ENCODE measurements around the gene RNH1.

Gene RNH1

DNA sequence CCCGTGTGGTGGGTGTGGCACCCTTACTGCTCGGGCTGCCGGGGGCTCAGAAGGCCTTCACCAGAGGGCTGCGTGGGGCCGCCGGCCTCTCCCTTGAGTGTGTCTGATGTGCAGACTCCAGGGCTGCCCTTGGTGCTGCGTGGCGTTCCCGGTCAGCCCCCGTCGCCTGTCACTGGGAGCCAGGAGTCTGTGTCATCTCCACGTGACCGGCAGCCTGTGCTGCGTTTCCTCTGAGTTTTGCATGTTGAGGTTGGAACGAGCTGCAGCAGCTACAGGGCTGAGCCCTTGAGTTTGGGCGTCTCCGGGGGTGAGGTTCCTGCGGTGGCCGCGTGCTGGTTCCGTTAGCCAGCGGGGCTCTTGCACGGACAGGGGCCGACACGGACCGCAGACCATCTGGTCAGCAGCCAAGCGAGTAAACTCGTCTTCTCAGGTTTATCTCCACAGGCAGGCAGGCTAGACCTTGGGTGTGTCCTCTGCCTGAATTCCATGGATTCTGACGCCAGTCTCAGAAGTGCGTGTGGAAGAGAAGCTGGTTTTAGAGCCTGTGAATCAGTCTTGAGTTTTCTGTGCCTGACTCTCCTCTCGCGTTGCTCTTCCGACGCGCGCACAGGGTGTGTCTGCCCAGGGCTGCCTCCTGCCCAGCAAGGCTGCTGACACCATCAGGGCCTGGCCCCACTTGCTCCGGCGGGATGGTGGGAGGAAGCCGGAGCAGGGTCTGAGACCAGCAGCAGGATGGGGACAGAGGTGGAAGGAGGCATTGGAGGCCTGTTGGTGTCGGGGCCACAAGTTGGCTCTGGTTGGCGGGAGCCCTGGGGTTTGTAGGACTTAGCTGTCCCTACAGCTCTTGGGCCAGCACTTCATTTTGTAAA is 46.5 kb downstream of the RNH1 start:
- no peak overlapping the region for H3K4me3 ChIP-seq (ENCODE audit: low read depth, low read length)

DNA sequence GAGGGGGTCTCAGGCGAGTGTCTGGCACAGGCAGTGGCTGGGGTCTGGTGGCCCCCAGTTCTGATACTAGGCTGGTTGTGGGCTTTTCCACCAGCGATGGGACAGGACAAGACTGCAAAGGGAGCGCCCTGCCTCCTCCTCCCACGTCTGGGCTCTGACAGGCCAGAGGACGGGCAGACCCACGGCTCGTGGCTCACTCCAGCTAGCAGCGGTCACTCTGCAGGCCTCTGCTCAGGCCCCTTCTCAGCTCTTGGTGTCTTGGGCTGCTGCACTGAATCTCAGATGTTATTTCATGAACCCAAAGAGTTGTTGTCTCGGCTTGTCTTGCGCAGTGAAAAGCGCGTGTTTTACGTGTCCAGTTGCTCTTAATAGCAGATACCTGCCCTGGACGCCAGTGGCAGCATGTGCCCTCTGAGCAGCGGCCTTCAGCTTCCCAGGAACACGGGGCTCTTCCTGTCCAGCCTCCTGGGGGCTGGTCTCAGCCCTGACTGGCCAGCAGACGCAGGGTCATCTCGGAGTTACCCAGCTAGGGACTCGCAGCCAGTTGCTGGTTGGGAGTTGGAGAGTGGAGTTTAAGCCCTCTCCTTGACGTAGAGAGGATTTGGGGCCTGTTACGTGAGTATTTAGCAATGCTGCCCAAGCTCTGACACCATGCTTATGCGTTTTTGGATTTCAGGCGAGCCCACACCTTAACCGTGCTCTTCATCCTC is 47.4 kb downstream of the RNH1 start:
- H3K4me3 ChIP-seq (ENCODE audit: low read depth, low read length), result no peak overlapping the region

DNA sequence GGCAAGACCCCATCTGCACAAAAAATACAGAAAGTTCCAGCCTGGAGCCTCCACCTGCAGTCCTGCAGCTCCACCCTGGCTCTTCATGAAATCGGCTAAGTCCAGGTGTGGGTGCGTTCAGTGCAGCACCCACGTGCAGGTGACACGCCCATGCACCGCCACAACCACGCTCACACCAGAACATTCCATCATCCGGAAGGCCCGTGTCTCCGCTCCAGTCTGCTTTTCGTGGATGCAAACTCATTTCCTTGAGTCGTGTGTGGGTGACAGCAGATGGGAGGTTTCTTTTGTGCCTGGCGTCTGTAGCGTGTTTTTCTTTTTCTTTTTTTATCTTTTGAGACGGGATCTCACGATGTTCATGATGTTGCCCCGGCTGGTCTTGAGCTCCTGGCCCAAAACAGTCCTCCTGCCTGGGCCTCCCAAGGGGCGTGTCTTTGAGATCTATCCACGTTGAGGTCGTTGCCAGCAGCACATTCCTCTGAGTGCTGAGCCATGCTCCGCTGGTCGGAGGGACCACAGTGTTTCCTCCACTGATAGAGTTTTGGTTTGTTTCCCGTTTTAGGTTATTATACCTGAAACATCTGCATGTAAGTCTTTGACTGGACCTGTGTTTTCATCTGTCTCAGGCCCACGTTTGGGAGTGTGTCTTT is 49.8 kb downstream of the RNH1 start:
- no peak overlapping the region for H3K4me3 ChIP-seq (ENCODE audit: low read depth, low read length)

DNA sequence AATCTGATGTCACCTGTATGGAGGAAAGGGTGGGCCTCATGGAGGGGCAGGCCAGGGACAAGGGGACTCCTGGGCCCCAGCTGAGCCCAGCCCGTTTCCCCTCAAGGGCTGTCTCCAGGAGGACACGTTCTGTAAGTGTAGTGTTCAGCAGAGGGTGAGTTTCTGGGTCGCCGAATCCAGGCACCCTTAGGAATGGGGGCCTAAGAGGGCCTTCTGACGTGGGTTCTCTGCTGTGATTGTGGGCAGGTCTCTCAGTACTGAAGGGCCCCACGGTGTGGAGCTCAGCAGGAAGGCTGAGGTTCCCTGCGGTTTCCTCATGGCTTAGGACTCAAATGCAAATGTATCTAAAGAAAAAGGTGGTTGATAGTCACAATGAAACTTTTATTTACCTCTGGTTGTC is 50.5 kb downstream of the RNH1 start:
- H3K4me3 ChIP-seq (ENCODE audit: low read depth, low read length), result no peak overlapping the region

DNA sequence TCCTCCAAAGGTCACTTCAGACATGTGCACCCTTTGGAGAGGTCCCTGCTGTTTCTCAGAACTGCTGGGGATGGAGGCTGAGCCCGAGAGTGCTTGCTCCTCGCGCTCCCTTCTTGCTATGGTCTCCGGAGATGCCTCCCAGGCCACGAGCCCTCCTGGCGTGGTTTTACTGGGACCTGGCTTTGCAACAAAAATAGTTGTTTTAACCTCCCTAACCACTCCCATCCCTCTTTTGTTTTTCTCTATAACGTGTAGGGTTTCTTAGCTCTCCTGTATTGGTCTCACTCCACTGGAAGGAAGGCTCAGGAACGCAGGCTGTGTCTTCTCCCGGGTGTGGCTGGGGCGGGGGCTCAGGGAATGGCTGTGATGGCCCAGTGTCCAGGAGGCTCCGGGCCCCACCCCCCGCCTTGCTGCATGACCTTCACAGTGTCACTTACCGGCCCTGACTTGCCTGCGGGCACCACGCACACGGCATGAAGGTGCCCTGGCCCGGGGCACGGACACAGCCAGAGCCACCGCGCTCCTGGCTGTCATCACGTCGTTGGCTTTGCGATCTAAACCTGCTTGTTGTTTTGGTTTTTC is 51.4 kb downstream of the RNH1 start:
- no peak overlapping the region for H3K4me3 ChIP-seq (ENCODE audit: low read depth, low read length)

DNA sequence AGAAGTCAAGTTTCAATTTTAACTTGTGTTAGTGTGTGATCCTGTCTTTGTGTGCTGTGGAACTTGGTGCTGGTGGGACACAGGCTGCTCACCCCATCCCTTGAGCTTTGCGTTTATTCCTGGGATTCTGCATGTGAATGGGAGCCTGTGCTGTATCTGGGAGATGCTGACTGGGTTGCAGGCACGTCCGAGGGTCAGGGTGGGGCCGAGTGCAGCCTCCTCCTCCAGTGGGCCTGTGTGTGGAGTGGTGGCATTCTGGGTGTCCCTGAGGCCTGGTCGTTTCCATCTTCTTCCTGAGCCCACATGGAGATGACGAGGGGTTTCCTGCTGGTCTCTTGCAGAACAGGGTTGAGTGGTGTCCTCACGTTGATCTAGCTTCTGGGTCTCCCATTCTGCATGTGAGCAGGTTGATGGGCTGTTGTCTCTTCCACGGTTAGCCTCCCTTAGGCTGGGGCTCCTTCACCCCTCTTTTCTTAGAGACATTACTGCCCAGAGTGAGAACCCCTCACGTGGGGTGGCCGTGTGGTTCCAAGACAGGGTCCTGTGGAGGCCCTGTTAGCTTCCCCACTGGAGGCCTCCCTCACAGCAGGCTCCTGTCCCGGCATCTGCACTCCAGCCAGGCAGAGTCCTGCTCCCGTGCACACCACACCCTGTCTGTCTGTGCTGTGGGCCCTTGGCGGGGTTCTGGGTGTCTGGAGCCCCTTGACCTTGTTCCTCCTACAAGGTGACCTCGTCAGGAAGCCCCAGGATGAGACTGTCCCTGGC is 52.1 kb downstream of the RNH1 start:
- no peak overlapping the region for H3K4me3 ChIP-seq (ENCODE audit: low read depth, low read length)

DNA sequence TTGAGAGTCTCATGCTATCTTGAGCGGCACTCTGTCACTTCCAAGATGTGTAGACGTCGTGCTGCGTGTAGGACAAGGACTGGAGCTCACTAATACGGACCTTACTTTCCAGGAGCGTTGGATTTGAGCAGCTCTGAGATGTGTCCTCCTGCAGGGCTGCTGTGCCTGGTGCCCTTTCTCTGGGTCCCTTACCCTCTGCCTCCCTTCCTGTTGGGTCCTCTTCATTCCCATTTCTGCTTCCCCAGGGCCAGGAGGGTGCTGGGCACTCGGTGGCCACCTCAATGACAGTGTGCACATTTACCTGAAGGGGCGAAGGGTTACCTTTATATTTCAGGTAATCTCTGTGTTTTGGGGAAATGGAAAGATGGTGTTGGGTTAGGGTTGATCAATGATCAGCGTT is 53.0 kb downstream of the RNH1 start:
- no peak overlapping the region for H3K4me3 ChIP-seq (ENCODE audit: low read depth, low read length)

DNA sequence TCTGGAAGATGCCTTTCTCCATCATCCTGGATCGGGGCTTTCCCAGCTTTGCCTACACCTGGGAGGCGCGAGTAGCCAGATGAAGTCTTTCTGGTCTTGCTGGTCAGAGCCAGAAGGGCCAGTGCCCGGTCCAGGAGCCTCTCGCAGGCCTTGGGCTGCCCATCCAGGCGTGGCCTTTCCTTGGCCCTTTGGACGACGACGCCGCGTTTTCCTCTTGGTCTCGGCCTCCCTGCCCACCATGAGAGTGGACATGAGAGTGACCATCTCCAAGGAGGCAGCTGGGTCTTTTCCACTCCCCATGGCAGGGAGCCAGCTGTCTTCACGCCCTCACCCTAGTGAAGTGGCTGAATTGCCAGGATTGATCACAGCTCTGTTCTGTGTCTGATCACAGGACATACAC is 53.5 kb downstream of the RNH1 start:
- H3K4me3 ChIP-seq (ENCODE audit: low read depth, low read length), result no peak overlapping the region

DNA sequence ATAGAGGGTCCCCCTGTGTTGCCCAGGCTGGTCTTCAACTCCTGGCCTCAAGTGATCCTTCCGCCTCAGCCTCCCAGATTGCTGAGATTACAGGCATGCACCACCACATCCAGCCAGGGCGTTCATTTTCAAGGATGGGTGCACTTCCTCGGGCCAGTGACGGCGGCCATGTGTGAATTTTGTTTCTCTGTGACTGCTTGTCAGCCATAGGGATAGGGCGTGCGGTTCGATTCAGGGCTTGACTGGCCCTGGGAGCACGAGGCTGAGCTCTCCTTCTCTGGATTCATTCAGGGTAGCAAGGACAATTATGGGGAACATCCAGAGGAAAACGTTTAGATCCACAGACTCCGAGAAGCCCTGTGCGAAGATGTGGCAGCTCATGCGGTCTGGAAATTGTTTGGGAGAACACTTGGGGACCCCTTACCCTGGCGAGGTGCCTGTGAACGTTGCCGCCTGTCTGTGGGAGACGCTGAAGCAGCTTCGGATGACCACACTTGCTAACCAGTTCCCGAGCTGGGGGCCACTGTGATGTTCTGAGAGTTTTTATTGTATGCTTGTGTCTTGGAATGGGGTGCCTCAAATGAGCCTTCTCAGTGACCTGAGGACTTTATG is 54.0 kb downstream of the RNH1 start:
- H3K4me3 ChIP-seq (ENCODE audit: low read depth, low read length), result no peak overlapping the region

DNA sequence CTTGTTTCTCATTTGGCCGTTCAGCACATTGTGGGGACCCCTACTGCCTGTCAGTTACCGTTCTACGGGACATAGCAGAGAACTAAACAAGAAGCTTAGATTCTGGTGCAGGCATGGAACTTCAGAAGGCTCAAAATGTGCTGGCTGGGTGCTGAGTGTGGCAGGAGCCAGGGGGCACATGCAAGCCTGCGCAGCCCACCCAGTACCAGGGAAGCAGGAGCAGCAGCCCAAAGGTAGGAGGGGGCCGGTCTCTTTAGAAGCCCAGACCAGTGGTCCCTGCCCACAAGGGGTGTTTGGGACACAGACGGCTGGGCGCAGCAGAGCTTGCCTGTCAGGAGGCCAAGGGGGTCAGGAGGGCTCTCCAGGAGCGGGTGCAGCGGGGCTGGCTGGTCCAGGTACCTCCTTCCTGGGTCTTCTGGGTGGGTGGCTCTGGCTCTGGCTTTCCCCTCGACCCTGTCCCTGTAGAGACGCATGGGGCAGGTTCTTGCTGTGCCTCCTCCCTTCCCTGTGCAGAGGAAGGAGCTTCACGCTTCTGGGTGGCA is 54.8 kb downstream of the RNH1 start:
- H3K4me3 ChIP-seq (ENCODE audit: low read depth, low read length), result no peak overlapping the region

DNA sequence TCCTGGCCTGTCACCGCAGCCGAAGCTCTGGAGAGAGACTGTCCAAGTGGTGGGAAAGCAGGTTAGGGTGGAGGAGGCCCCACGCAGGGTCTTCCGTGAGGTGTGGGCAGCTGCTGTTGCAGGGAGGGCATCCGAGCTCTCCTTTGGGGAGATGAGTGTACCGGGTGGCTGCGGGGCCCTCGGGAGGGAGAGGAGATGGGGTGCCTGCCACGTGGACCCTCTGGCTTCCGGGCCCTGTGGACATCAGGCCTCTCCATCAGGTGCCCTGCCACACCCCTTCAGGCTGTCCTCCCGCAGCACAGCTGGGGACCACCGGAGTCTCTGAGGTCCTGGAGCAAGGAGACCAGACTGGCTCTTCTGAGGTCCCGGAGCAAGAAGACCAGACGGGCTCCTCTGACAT is 55.3 kb downstream of the RNH1 start:
- H3K4me3 ChIP-seq (ENCODE audit: low read depth, low read length), result no peak overlapping the region

DNA sequence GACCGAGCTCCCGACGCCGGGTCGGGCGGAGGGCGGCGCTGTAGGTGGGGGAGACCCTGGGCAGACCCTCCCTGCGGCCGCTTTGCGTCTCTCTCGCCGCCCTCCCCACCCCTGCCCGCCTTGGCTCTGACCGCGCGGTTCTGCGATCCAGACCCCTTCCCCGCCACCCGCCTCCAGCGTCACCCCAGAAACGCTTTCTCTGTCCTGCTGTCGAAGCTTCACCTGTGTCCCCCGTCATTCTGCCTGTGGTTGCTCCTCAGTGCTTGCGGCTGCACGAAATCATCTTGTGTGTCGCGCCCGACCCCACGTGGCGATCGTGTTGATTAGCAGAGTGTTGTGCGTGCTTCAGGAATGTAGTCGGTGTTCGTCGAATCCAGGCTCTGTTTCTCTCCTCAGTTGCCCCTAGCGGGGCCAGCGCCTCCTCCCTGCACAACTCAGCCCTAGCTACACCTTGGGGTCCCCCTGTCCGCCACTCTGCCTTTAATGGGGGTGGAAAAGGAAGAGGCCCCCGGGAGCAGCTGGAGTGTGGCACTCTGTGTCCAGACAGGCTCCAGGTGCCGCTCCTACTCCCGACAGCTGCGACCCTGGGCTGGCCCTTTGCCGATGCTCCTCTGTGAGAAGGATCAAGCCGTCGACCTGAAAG is 56.1 kb downstream of the RNH1 start:
- peak overlapping the region; percentile 81 for H3K4me3 ChIP-seq (ENCODE audit: low read depth, low read length)

DNA sequence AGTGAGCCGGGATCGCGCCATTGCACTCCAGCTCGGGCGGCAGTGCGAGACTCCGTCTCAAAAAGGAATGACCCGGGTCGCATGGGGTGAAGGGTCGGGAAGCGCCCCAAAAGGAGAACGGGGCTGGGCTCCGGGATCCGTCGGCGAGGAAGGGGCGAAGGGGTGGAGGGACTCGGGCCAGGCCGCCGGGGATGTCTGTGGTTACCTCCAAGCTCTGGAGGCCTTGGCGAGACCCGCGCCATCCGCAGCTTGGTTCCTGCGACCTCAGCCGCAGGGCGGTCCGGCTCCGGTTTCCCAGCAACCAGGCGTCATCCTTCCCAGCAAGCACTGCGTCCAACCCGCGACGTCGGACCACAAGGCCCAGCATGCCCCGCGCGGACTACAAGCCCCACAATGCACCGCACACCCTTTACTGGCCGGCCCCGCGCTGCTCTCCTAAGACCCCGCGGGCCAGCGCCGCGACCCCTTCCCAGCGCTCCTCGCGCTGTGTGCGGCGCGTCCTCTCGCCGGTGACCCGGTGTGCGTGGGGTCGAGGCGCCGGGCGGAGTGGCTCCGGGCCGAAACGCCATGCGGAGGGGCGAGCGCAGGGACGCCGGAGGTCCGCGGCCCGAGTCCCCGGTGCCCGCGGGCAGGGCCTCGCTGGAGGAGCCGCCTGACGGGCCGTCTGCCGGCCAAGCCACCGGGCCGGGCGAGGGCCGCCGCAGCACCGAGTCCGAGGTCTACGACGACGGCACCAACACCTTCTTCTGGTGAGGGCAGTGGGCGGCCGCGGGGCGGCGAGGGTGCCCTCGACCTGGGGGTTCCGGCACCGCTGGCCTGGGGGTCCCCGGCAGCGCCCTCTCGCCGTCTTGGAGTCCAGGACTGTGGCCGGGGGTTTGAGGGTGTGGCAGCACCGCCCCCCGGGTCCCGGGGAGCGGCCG is 56.9 kb downstream of the RNH1 start, which contains the start of gene PTDSS2:
Gene PTDSS2, plus strand, starts transcription at position 391 of the 920 bp plus-strand sequence. Its CDS starts 177 bp downstream, at position 568.
- peak within 1 kb of the TSS; percentile 81 for H3K4me3 ChIP-seq (ENCODE audit: low read depth, low read length)

DNA sequence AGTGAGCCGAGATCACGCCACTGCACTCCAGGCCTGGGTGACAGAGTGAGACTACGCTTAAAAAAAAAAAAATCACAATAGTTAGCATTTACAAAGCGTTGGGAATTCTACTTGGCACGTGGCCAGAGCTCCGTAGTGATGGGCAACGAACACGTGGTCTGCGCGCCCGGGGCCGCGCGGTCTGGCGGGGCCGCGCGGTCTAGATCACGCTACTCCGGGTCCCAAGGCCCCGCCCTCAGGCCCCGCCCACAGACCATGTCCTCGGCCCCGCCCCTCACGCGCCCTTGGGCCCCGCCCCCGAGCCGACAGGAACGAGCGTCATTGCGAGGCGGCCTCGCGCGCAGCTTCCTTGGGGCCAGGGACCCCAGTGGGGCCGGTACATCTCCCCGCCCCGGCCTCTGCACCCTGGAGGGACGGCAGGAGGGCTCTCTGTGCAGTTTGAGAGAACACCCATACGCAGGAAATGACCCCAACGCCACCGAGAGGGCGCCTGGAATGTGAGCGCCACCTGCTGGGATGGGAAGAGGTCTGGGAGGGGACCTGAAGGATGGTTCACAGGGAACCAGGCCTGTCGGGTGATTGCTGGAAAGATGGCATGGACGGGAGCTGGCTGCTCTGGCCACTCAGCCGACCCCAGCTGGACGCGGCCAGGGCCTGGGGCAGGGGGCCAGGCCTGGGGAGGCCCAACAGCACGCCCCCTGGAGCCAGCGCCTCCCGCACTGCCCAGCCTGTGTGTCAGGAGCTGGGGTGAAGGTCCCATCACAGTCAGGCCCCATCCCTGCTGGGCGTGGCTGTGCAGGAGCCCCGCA is 58.9 kb downstream of the RNH1 start:
- peak overlapping the region; percentile 50 for H3K4me3 ChIP-seq (ENCODE audit: low read depth, low read length)

DNA sequence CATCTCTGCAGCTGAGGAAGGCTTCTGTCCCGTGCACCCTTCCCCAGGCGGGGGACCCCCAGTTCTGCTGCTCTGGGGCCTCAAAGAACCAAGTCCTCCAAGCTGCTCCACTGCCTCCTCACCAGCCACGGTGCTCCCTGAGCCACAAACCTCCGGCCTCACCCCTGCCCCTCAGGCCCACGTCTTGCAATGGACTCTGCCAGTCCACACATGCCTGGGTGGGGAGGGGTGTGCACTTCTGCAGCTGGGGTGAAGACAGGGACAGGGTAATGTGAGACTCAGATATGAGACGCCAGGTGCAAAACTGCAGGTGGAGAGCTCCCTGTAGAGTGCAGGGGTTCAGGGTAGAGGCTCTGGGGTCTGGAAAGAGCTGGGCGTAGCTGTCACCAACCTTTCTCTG is 60.2 kb downstream of the RNH1 start:
- H3K4me3 ChIP-seq (ENCODE audit: low read depth, low read length), result no peak overlapping the region

DNA sequence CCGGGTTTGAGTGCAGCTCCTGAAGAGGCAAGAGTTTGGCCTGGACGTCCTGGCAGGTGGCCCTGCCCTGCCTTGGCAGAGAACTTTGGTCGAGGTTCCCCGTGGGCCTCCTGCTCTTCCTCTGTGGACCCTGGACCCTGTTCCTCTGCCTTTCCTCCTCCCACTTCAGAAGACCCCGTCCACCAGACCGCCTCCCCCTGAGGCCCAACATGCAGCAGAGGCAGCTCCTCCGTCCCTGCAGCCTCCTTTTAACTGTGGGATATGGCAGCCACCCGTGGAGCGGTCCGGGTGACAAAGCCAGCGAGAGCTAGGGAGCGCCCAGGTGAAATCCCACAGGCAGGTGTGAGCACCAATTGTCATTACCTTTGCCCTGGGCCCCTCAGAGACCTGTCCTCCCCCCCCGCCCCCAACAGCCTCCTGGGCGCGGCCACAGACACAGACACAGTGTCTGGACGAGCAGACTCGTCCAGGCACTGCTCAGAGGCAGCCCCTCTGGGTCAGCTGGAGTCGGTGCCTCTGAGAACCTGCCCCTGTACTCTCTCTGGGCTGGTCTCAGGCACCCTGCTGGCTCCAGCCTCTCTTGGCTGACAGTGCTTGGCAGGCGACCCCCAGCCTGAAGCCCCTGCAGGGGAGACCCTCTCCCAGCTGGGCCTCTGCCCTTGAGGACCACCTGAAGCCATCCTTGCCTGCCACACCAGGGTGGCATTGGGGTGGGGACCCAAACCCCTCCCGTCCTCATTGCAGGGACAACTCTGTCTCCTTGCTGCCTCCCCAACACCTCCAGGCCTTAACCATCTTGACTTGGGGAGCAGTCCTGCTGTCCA is 61.1 kb downstream of the RNH1 start:
- no peak overlapping the region for H3K4me3 ChIP-seq (ENCODE audit: low read depth, low read length)
